ENCODE measurements around the gene FRMD5.

The FRMD5 gene

DNA sequence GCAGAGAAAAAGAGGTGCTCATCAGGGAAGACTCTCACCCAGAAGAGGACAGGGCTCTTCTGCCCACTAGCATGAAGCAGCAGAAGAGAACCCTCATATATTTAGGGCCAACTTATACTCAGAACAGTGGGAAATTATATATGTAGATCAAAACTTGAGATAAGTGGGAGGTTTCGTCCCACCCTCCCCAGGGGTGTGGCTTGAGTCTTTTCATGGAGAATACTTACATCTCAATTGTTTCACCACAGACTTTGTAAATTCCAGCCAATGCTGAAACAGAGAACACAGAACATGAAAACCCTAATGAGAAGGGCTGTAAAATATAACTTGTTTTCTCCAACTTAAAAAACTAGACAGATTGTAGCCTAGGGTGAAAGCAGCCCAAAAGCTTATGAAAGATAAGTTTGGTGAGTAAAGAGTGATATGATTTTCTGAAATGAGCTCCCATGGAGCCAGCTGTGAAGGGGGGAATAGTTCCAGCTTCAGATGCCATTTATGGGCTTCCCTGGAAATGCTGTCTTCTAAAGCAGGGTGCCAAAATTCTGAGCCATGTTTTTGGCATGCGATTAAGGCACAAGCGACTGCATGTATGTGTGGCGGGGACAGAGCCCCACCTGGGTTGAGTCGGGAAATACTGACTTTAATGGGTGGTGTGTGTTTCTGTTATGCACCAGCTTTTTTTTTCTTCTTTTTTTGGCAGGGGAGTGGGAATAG is 275.4 kb downstream of the FRMD5 start:
- DNase-seq, result no peak

GRCh38 chr15:43918717-43919116 is 276.4 kb downstream of the FRMD5 start:
- no peak for DNase-seq

DNA sequence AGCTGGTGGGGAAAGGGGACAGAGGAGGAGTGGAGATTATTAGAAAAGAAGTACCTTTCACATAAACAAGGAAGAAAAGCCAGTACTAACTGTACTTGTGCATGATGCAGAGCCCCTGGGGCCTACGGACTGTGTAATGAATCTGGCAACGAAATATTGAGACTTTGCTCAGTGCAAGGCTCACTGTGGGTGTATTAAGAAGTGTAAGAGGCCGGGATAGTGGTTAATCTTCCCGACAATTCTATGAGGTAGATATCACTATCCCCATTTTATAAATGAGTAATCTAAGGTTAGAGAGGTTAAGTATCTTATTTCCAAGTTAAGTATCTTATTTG is 278.8 kb downstream of the FRMD5 start:
- DNase-seq, result no peak

GRCh38 chr15:43915631-43916325 is 279.3 kb downstream of the FRMD5 start:
- DNase-seq, result no peak

GRCh38 chr15:43913941-43914340 is 281.1 kb downstream of the FRMD5 start:
- no peak for DNase-seq

GRCh38 chr15:43913026-43913780 is 281.9 kb downstream of the FRMD5 start:
- no peak for DNase-seq

DNA sequence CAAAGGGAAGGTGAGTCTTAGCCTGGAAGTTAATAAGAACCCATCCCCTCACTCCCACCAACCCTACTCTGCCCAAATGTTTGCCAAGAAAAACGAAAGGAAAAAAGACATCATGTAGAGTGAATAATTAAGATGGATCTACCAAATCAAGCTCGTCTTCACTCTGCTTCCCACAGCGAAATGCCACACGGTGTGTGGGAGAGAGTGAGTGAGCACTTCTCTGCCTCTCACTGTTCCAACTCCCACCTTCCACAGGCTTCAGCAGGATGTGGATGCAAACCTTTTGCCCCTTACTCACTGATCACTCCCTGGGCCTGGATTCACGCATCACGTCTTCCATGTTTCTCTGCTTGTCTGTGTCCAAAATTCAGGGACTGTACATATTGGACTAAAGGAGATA is 282.9 kb downstream of the FRMD5 start:
- DNase-seq, result no peak

GRCh38 chr15:43911235-43911781 is 283.8 kb downstream of the FRMD5 start:
- no peak for DNase-seq

- DNase-seq, result no peak
Observed at GRCh38 chr15:43908516-43909050, 286.5 kb downstream of the FRMD5 start.

GRCh38 chr15:43905755-43906154 is 289.3 kb downstream of the FRMD5 start:
- no peak for DNase-seq

DNA sequence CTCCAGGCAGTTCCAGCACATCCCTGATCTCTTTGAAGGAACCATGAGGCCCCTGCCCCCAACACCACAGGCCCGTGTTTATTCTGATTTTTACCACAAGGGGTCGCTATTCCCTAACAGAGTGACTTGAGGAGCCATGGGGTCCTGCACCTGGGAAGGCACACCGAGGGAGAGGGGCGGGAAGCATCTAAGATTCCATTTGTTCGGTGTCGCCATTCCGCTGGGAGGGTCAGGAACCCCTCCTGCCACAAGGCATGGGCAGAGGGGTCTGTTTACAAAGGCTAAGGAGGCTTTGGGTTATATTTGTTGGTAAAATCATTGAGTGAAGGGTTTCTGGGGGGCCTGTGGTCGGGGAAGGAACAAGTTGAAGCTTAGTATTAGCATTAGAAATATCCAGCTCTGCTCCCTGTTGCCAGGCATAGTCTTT is 291.2 kb downstream of the FRMD5 start:
- DNase-seq, result peak; percentile 1 to 9

DNA sequence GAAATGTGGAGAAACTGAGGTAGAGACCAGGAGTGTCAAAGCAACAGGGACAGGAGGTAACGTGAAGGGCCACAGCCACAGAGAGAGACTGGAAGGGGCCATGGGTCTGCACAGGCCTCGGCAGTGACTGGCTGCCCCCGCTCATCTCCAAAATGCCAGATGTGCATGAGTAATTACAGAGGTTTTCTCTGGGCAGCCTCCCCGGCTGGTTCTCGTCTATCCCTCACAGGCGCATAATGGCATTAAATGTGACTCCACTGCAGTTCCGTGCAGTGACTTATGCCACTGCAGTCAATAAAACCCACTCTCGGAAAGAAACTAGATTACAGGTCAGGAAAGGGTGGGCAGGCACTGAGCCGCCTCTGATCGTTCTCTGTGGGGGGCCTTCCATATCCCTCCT is 293.6 kb downstream of the FRMD5 start:
- DNase-seq, result no peak

GRCh38 chr15:43900996-43901395 is 294.1 kb downstream of the FRMD5 start:
- no peak for DNase-seq

DNA sequence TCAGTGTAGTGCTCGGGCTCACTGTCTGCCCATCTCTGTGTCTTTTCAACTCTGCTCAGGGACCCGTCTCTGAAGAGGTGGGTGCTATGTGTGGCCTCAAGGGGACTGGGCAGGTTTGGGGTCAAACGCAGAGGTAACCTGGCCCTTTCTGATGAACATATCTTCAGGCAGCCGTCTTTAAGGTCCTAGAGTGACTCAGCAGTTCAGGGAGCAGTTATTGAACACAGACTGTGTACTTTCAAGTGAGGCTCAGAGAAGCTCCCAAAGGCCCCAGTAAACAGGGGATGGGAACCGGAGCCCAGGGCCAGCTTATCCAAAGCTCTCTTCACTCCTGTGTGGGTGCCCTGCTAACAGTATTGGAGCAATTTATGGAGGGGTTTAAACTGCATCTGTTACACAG is 295.1 kb downstream of the FRMD5 start:
- DNase-seq, result no peak

DNA sequence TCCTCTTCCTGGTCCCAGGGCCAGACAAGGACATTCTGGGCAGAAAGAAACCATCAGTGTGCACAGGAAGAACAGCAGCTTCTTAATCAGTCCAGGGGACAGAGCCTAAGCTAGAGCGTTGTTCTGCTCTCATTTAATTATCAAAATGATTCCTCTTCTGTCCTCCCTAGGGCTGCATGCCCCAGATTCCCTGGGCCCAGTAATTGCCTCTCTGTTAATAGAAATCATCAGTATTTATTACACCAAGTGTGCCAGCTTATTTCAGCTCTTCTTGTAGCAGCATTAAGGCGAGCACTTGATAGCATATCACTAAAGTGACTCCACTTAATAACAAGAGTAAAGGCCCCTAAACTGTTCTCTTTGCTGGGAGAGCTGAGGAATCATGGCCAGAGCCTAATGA is 296.2 kb downstream of the FRMD5 start:
- no peak for DNase-seq

- DNase-seq, result no peak
Observed at GRCh38 chr15:43896543-43896942, 298.5 kb downstream of the FRMD5 start.

DNA sequence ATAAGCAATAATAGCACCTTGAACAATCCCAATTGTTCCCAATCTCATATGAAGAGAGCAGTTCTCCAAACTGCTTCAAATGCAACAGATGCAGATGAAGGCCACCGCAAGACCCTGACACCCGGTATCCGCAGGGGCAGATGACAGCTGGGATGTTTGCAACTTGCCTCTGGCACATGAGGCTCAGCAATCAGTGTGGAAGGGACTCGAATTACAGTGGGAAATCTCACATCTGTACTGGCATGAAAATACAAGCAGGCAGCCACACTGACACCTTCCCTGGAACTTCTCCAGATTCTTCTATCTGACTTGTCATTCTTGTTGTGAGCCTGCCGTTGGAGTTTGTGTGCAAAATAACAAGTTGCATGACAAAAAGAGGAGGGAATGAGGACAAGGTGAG is 299.5 kb downstream of the FRMD5 start:
- no peak for DNase-seq

DNA sequence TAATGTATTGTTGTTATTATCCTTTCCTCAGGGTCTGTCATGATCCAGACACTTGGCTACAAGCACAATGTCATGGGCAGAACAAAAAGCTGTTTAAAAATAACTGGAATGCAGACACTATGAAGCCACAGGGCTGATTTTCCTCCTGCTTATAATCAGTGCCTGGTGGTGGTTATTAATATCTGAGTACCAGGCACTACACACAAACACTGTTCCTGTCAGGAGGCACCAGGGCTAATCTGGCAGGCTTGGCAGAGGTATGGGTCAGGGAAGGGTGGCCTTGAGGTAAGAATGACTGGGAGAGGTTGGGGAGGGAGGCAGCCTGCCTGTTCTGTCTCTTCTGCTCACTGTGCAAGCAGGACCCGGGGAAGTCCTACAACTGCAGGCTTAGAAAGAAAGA is 301.1 kb downstream of the FRMD5 start:
- DNase-seq, result no peak

DNA sequence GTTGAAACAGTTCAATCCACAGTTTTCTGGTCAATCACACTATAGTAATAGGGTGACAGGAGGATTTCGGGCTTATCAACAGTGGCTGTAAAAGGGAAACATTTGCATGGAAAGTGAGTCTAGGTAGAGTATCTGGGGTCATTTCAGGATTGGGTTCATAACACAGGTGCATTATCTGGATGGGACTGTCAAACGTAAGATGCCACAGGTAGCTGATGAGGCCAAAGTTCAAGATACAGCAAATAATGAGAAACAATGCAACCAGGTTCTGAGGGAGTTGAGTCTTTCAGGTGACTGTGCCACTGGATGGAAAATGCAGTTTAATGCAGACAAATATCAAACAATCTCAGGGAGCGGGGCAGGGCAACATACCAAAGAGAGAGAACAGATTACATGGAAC is 306.0 kb downstream of the FRMD5 start:
- DNase-seq, result no peak

- DNase-seq, result no peak
Observed at GRCh38 chr15:43887901-43888300, 307.2 kb downstream of the FRMD5 start.

DNA sequence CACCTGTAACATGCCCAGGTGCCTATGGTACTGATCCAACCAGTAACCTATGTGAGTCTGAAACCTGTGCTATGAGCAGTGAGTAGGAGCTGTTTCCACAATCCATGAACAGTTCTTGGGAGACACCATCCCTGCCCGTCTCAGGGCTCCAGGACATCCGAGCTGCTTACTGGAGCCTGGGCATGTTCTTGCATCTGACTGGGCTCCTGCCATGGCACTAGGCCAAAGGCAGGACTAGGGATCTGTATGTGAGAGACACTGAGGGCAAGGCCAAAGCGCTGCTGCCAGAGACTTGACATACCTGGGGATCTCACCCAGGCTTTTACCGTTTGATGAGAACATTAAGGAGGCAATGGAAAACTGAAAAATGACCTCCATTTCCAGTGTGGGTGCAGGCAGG is 308.5 kb downstream of the FRMD5 start:
- no peak for DNase-seq

GRCh38 chr15:43883571-43883970 is 311.5 kb downstream of the FRMD5 start:
- no peak for DNase-seq

- DNase-seq, result no peak
Observed at GRCh38 chr15:43881944-43882343, 313.1 kb downstream of the FRMD5 start.

DNA sequence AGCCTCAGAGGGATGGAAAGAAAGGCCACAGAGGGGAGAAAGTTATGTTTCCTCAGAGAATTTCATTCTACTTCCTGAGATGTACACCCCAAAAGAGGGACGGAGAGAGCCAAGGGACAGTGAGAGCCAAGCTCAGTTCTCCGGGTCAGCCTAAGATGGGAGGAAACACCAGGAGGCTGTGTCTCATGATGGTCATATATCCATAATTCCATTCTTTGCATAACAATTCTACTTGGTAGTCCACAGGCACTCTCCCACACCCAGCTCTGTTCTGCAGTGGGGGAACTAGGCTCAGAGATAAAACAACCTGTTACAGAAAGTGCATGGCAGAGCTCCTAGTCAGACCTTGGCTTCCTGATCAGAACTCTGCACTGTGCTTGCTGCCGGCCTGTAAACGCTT is 313.8 kb downstream of the FRMD5 start:
- no peak for DNase-seq

Measured in bone marrow (tissue), 2 donors.